Right renal cortex interstitium (tissue), 3 donors: ENCODE results near the gene MOXD1. TPM values are rescaled to one million over a fixed set of nuclear protein-coding genes. Genes with fewer than 3 reads are reported as not detected.

Experiments
- DNase-seq, 3 donors: peaks; one replicate each; pipeline ENCODE4 v3.0.0-alpha.2; 2013; ENCODE audit warnings: low read depth in 3 of 3, low spot score in 2 of 3
- polyA plus RNA-seq, 3 donors: library from polyadenylated mRNA; unstranded; fragments of 120-200 nt; gene quantifications; one replicate each; pipeline ENCODE4 v1.2.1, GENCODE V29; 2013; ENCODE audit not compliant: insufficient read length in 3 of 3

Gene MOXD1
- 100 to 1,000 TPM; 241 to 263 (median 261) TPM for polyA plus RNA-seq

DNA sequence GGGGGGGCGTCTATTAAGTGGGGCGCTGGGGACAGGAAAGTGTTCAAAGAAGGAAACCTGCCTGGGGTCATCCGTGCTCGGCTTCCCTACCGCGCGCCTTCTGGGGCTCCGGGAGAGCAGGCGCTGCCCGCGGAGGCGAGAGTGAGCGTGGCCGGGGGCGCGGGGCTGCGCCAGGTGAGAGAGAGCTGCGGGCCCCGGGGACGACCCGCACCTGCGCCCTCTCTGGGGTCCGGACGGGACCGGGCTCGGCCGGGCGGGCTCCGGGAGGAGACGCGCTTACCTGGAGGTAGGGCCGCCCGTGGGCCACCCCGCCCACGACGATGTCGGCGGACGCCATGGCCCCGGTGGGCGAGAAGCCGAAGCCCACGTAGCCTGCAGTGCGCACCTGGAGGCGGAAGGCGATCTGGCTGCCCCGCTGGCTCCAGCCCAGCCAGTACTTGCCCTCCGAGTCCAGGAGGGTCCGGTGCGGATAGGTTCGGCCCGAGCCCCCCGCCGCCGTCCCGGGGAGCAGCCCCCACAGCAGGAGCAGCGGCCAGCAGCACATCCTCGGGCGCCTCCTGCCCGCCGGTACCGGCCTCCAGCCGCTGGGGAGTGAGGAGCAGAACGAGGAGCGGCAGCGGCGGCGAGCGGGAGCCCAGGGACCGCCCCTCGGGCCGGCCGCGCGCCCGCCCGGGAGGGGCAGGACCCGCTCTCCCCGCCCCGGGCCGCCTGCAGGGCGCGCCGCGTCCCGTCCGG is at the start of gene MOXD1:
TSS of gene MOXD1 (minus strand) at position 593 of the 735 bp plus-strand sequence. CDS start at position 544, 49 bp downstream.
- no peak for DNase-seq

DNA sequence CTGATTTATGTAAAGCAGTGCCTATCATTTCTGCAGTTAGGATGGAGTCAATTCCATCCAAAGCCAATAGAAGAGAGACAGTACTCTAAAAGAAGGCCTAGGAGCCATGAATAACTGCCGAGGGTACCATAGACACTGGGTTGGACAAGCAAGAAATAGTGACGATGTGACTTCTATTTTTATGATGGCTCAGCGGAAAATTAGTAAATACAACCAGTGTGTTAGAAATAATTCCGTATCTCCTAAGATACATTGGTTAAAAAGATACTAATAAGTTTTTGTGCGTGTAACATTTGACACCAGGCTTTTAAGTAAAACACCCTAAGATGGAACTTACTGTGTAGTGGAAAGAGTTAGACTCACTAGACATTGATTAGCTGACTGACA is 45.6 kb upstream of the MOXD1 start:
- DNase-seq: no peak

DNA sequence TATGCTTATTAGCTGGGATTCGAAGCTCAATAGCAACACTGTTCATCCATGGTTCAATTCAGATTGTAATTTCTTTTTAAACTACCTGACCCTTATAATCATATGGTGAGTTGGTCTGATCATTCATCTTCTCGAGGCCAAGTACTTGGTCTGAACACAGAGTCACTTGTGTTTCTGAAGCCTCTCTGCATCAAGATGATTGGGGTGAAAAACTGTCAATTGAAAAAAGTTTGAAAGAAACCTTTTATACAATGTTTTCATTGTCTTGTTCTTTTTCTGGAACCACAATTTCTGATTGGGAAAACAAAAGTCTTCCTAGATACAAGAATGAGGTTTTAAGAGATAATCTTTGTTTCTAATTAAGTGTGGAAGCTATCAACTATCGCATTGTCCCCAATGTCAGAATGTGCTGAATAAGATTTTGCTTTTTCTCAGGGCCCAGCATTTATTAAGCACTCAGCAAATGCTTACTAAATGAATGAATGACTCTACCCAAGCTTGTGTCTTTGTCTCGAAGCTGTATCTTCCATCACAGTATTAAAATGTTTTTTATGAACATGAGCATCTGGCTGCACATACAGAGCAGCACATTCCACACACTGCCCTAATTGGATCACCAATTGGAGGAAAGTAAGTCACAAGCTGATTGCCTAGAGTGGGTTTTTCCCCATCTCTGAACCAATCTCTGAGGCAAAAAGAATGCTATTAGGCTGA is 45.0 kb upstream of the MOXD1 start:
- no peak for DNase-seq

DNA sequence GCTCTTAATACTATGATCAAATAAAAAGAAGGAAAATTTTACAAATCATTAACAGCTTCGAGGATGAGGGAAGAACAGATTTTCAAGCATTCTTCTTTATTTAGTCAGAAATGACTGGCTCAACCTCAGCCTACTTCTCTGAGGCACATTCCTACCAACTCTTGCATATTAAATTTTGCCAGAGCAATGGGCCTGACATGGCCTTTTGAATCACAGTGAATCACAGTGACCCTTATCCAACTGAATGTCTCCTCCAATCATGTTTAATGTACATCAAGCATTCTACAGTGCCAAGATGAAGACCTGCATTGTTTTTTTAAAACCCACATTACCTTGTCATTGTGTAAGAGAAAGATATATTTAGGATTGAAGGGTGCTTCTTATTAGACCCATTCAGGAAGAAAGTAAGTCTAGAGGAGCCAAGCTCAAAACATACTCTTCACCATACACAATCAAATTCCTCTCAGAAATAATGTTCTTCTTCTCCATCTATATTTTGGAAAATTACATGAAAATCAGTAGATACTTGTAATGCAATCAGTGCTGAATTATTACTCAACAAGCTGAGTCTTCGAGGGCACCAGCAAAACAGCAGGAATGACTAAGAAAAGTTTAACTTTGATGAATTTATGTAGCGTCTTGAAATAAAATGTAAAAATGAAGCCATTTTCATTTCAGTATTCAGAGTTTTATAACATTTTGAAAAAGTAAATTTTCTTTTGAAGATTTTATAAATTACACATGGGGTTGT is 44.1 kb upstream of the MOXD1 start:
- no peak for DNase-seq

DNA sequence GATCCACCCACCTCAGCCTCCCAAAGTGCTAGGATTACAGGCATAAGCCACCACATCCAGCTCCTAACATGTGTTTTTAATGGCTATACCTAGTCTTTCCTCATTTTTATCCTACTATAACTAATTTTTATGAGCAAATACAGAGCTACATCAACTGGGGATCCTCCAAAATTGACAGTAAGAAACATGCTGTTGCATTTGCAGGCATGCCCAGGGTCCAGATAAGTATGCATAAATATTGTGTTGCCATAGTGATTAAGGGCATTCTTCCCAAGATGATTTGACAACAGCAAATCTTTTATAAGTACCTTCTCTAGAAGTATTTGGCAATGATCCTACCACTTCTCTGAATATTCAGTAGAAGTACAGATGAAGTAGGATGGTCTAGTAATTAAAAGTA is 41.9 kb upstream of the MOXD1 start:
- DNase-seq: no peak

DNA sequence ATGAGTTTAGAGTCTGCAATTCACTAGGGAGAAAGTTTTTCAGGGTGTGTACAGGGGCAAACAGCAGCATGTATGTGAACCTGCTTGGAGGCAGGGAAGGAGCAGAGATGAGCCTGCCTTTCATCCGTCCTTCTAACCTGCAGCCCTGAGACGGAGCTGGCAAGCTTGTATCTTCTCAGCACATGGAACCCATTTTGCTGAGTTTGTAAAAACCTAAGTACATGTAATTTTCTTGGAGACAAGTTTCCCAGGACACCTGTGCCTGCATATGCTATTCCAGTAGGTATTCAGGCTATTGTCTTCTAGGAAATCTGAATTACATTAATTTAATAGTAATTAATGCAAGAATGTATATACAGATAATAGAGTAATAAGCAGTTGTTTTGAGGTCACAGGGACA is 28.8 kb upstream of the MOXD1 start:
- no peak for DNase-seq

DNA sequence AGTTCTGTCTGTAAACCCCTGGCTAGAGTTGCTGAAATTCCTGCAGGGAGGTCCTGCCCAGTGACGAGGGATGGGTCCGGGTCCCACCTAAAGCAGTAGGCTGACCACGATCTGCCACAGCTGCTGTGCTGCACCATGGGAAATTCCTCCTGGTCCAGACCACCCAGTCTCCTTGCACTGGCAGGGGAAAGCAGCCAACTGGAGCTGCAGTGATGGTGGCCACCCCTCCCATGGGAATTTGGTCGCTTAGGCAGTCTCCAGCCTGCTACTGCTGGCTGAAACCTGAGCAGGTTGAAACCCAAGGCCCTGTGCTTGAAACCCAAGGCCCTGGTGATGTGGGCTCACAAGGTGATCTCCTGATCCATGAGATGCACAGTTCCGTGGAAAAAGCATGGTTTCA is 23.9 kb upstream of the MOXD1 start:
- DNase-seq: no peak

DNA sequence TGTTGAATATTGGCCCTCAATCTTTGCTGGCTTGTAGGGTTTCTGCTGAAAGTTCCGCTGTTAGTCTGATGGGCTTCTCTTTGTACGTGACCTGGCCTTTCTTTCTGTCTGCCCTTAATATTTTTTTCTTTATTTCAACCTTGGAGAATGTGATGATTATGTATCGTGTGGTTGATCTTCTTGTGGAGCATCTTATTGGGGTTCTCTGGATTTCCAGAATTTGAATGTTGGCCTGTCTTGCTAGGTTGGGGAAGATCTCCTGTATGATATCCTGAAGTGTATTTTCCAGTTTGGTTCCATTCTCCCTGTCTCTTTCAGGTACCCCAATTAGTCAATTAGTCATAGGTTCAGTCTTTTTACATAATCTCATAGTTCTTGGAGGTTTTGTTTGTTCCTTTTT is 22.6 kb upstream of the MOXD1 start:
- no peak for DNase-seq

DNA sequence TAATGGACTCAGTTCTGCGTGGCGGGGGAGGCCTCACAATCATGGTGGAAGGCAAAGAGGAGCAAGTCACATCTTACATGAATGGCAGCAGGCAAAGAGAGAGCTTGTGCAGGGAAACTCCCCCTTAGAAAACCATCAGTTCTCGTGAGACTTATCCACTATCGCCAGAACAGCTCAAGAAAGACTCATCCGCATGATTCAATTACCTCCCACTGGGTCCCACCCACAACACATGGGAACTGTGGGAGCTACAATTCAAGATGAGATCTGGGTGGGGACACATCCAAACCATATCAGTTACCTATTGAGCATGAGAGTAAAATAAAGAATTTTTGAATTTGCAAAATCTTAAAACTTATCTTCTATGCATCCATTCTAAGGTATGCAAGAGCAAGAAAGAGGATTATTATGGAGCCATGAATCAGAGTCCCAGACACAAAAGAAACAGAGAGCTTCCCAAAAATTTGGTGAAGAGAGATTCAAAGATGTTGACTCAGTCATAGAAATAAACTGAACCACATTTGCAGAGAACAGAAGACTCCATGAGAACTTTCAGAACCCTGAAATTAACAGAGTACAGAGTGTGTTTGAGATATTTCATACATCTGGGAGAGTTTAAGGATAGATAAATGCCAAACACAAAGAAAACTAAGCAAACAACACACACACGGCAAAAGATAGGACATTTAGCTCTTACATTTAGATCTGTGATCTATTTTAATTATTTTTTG is 17.1 kb upstream of the MOXD1 start:
- no peak for DNase-seq

DNA sequence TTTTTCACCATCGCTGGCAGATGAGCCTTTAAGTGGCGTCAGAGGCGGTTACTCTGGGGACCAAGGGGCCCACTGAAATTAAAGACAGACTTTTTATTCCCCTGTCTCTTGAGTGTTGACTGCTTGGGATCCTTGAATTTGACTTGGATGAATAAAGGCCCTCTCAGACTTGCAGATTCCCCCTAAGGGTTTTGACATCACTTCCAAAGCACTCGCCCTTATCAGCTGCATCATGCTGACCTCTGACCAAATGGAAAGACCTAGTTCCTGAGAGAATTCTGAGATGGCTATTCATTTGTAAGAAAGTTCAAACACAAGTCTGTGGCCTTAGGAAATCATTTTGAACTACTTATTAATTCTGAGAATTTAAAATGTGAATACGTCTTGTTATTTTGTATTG is 13.5 kb upstream of the MOXD1 start:
- no peak for DNase-seq

DNA sequence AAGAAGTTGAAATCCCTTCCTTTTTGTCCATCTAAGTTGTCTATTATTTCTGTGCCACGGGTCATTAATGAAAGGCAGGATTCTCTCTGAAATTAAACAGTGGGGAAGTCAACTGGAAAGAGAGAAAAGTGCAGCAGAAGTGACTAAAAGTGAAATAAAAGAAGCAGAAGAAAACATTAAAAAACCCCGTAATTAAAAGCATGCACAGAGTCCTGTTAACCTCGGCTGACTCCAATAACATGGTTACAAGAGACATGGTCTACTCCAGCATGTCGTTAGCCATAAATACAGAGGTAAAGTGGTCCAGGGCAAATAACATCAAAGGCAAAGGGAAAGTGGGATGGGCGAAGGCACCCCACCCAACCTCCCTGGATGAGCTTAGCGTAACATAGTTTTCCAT is 13.0 kb upstream of the MOXD1 start:
- no peak for DNase-seq

DNA sequence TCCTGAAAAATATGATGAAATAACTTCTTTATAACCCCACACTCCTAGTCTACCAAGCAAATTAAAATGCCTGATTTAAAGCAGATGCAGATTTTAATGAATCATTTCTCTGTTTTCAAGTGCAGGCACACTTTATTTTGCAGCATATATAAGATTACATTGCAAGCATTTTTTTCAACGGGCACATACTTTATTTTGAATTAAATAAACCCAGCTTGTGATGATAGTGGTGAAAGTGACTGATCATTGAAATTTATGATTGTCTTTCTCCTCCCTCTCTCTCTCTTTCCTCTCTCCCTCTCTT is 12.2 kb upstream of the MOXD1 start:
- no peak for DNase-seq

DNA sequence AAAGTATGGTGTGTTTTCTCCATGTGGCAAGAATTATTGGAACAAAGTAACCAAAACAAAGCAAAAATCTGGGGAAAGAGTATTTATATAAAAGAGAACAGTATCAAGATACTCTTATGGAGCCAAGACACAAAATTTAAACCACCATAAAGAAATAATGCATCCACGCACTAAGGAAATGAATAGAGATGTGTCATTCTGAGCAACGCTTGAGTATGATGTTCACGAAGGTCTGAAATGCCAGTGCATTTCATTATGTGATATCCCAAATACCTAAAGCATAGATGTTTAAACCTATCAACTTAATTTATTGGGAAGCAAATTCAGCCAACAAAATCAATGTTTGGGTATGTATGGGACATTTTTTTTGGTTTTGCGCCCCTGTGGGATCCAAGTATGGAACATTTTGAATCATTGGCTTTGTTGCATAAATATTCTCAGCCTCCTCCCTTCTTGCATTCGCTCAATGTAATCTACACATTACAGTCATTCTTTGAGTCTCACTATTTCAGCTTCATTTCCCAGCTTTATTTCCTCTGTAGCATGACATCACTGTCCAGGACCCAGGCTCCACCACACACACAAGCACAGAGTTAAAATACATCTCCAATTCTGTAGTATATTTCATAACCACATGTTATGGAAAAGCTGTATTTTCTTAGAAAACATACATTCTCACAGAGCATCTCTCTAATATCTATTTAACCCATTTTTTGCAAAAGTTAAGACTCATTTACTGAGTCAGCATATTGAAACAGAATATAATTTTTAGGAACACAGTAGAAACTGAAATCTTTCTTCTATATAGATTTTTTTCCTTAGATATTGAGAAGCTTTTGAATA is 11.6 kb upstream of the MOXD1 start:
- no peak for DNase-seq

DNA sequence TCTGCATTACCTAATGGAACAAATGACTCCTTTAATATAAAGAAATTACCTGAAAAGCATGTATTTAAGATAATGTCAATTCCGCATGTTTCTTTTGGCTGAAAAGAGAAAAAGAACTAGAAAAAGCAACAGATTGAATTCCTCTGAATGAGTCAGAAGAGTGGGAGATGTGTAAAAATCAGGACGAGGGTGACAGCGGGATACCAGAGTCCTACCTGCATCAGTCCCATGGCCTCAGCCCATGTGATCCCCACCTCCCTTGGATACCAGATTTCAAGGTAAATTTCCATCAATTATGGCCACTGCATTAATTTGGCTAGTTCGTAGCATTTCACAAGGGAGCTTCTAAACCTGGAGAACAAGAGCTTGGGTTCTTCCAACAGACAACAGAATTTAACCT is 10.0 kb upstream of the MOXD1 start:
- no peak for DNase-seq

DNA sequence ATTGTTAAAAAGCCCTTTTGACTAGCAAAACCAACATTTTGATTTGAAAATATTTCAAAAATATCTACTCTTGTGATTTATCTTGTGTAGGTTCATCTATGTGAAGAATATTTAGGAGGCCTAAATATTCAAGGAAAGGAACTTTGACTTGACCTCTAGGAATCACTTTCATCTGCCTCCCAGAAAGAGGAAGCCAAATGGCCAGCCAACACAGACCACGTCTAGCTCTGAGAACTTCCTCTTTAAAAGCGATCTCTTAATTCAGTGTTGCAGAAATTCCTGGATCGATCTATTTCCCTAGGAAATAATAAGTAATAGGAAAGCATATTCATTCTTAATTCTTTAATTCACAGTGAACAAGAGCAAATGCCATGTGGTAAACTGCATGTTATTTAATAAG is 9.6 kb upstream of the MOXD1 start:
- no peak for DNase-seq

DNA sequence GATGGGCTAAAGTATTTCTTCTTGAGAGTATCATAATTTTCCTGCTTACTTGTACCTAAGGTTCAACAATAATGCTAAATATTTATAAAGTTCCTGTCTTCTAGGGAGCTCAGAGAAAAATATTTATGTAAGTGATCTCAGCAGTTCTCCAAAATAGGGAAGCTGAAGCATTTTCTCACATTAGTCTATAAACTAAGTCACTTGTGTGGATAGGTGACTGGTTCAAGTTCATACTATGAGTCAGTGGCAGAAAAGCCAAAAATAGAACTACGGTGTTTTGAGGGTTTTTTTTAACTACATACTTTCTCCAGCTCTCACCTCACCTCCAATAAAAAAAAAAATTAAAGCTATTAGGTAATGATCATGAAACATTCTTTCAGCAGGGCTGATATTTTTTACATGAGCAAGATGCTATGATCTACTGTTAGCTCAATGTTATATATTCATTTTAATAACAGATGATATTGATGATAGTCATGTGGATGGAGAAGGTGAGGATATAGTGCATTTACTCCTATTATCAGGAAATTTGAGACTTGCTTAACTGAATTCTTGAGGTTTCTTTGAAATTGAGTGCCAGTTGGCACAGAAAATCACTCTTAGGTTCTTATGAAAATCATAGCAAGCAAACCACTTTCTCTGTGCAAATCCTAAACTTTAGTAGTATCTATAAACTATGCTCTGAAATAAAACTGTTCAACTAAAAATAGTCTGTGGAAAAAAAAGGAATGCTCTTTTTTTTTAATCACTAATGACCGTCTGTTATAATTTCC is 4.1 kb upstream of the MOXD1 start:
- no peak for DNase-seq

DNA sequence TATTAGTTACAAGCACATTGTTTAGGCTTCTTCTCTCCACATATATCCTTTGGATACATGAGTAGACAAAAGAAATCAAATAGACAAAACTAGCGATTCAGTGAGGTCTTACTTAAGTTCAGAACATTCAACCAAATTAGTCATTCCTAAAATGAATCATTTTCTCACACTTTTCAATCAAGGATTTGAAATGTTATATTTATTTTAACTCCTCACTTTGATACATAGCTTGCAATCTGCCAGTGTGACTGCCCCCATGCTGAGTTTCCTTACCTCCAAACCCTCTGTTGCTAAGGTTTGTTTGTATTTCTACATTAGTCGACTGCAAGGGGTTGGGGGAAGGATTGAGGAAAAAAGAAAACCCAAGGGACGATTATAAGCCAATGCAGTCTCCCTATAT is 3.5 kb upstream of the MOXD1 start:
- no peak for DNase-seq

DNA sequence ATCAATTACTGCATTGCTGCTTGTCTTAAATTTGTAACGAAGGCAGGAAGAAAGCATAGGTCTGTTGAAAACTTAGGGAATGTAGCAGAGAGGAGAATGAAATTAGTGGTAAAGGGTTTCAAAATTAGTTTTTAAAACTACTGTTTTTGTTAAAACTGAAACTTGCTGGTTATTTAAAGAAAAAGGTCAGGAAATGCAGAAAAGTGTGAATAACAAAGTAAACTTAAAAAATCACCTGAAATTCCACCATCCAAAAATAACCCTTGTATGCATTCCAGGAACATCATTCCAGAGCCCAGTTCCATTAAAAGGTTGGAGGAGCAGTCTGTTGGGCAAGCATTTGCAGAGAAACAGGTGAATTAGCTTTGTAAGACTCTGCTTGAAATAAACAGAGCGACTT is 3.1 kb upstream of the MOXD1 start:
- no peak for DNase-seq

DNA sequence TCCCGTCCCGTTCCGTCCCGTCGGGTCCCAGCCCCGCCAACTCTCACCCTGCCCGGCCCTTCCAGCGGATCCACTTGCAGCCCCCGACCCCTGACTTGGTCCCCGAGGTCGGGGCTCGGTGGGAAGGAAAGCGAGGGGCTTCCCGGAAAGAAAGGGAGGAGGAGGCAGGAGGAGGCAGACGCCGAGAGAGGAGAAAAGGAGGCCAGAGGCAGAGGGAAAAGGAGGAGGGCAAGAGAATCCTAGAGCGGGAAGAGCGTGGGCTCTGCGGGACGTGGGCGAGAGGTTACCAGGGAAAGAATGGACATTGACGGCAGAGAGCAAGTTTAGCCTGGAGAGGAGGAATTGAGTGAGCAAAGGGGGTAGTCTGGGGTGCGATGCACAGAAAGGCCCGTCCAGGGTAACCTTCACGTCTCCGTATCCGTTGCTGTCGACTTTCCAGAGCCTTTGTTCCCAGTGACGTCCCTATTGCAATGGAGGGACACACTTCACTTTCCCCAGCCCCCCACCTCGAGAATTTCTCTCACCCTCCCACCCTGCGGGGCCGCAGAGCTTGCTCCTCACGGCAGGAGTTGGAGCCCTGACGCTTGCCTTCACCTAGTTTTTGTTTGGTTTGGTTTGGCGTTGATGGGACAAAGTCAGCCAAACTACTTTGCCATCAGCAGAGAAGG is 477 bp upstream of the MOXD1 start:
- DNase-seq: no peak
